Keratinocyte (primary cell): ENCODE data around the gene CCDC88A.

Source experiments
- EZH2 ChIP-seq: IDR thresholded peaks from one replicate; pipeline ENCODE4 v1.6.1; 2012; ENCODE audit warnings: inconsistent platforms, mild to moderate bottlenecking, low read length, moderate library complexity
- TF ChIP-seq, protein P1 (sequence below), 3 experiments: IDR thresholded peaks in 1 of 3; conservative IDR thresholded peaks in 1 of 3; optimal IDR thresholded peaks in 1 of 3; 2 replicates in 2 of 3; 3 replicates in 1 of 3; pipeline versions ENCODE3 to v1.5.1; 2011; ENCODE audit warnings: low read length in 3 of 3, mild to moderate bottlenecking in 3 of 3, moderate library complexity in 2 of 3, control low read depth in 1 of 3, inconsistent platforms in 1 of 3; ENCODE audit not compliant: insufficient read depth in 2 of 3; ENCODE audit errors: extremely low read depth in 1 of 3

DNA sequence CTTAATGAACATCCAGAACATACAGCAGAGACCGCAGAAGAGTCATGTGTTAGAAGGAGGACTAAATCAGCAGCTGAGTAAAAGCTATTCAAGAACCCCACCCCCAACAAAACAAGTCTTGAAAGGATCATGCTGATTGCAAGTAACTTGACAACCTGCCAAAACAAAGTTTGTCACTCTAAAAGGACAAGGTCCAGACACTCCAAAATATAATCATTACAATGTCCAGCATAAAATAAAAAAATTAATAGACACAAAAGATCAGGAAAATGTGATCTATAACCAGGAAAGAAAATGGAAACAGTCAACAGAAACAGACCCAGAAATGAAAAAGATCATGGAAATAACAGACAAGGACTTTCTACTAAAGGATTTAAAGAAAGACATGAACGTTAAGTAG lies 28.5 kb downstream of the CCDC88A start:
- TF ChIP-seq, protein P1, sequence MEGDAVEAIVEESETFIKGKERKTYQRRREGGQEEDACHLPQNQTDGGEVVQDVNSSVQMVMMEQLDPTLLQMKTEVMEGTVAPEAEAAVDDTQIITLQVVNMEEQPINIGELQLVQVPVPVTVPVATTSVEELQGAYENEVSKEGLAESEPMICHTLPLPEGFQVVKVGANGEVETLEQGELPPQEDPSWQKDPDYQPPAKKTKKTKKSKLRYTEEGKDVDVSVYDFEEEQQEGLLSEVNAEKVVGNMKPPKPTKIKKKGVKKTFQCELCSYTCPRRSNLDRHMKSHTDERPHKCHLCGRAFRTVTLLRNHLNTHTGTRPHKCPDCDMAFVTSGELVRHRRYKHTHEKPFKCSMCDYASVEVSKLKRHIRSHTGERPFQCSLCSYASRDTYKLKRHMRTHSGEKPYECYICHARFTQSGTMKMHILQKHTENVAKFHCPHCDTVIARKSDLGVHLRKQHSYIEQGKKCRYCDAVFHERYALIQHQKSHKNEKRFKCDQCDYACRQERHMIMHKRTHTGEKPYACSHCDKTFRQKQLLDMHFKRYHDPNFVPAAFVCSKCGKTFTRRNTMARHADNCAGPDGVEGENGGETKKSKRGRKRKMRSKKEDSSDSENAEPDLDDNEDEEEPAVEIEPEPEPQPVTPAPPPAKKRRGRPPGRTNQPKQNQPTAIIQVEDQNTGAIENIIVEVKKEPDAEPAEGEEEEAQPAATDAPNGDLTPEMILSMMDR (optimal IDR thresholded peaks at IDR 0.05 in 1 of 3, IDR thresholded peaks at IDR 0.05 in 1 of 3, conservative IDR thresholded peaks at IDR 0.05 in 1 of 3; ENCODE audit: extremely low read depth in 1 of 3, insufficient read depth in 2 of 3, low read length in 3 of 3), result no peak
- no peak for TF ChIP-seq EZH2
